Natural killer cell (primary cell): ENCODE results near the gene SARNP. TPM values are rescaled to one million over a fixed set of nuclear protein-coding genes. Genes with fewer than 3 reads are reported as not detected.

Experiments
- ATAC-seq, 3 donors: fragments of 150-1000 bp in 2 of 3; fragments of 200-7000 bp in 1 of 3; cut with Tn5 transposase; 1 replicate in 1 of 3; 2 replicates in 2 of 3; pipeline ENCODE4 v1.10.0; 2021; ENCODE audit warnings: mild to moderate bottlenecking in 2 of 3, moderate library complexity in 2 of 3
- DNase-seq, 2 donors: peaks; one replicate each; pipeline versions ENCODE4 v3.0.0 to v3.0.0-alpha.2; 2013 to 2021; ENCODE audit warnings: mixed read lengths in 1 of 2
- H3K27ac ChIP-seq: one replicate; pipeline ENCODE4 v1.5.1; 2013; ENCODE audit warnings: mild to moderate bottlenecking, low read length
- H3K27me3 ChIP-seq: one replicate; pipeline ENCODE4 v1.6.1; 2013; ENCODE audit warnings: low read length; ENCODE audit not compliant: control insufficient read depth, insufficient read depth
- H3K36me3 ChIP-seq: one replicate; pipeline ENCODE4 v1.6.1; 2013; ENCODE audit warnings: low read length; ENCODE audit not compliant: control insufficient read depth, insufficient read depth
- H3K4me1 ChIP-seq: one replicate; pipeline ENCODE4 v1.6.1; 2013; ENCODE audit warnings: low read length; ENCODE audit not compliant: control insufficient read depth, insufficient read depth
- H3K4me3 ChIP-seq: one replicate; pipeline ENCODE4 v1.5.1; 2013; ENCODE audit warnings: low read length
- H3K9me3 ChIP-seq: one replicate; pipeline ENCODE4 v1.6.1; 2013; ENCODE audit warnings: low read length; ENCODE audit not compliant: control insufficient read depth, insufficient read depth
- H3K27ac Mint-ChIP-seq, 2 donors: one replicate each; pipeline ENCODE4 v1.8.0; 2022; ENCODE audit warnings: mild to moderate bottlenecking in 2 of 2, mixed read lengths in 2 of 2, moderate library complexity in 1 of 2
- H3K27me3 Mint-ChIP-seq, 2 donors: one replicate each; pipeline ENCODE4 v1.8.0; 2022; ENCODE audit warnings: low read depth in 2 of 2, mixed read lengths in 2 of 2
- H3K36me3 Mint-ChIP-seq: one replicate; pipeline ENCODE4 v1.8.0; 2022; ENCODE audit warnings: mixed read lengths
- H3K4me1 Mint-ChIP-seq, 2 donors: one replicate each; pipeline ENCODE4 v1.8.0; 2022; ENCODE audit warnings: mixed read lengths in 2 of 2
- H3K4me3 Mint-ChIP-seq: one replicate; pipeline ENCODE4 v1.8.0; 2022; ENCODE audit warnings: mild to moderate bottlenecking, moderate library complexity, mixed read lengths
- H3K9me3 Mint-ChIP-seq, 2 donors: one replicate each; pipeline ENCODE4 v1.8.0; 2022; ENCODE audit warnings: mixed read lengths in 2 of 2
- WGBS: methylation state at CpG from one replicate; pipeline ENCODE4 v1.1.7; 2013; ENCODE audit warnings: missing lambda C conversion rate; ENCODE audit not compliant: insufficient coverage; 5-methylcytosine and 5-hydroxymethylcytosine counted together
- intact Hi-C: fragments of 100-400 bp; cut with micrococcal nuclease; formaldehyde crosslinking; loops from one replicate; pipeline ENCODE4 v1.14.2; 2022
- total RNA-seq, 4 donors: library from RNA; stranded (reverse); fragments of 120-200 nt in 1 of 4; gene quantifications; one replicate each; pipeline versions ENCODE4 v1.2.3 to v1.2.4, GENCODE V29; 2013 to 2022
- TF ChIP-seq, protein P1 (sequence below): fragments of 200-600 bp; IDR thresholded peaks from one replicate; pipeline ENCODE4 v1.8.0; 2022; ENCODE audit warnings: antibody characterized with exemption

SARNP gene
- total RNA-seq, 3 donors from 2014 or later (not counting 1 experiment from before 2014, with no cell fraction given): 50.5 to 57.0 (median 51.2) TPM

DNA sequence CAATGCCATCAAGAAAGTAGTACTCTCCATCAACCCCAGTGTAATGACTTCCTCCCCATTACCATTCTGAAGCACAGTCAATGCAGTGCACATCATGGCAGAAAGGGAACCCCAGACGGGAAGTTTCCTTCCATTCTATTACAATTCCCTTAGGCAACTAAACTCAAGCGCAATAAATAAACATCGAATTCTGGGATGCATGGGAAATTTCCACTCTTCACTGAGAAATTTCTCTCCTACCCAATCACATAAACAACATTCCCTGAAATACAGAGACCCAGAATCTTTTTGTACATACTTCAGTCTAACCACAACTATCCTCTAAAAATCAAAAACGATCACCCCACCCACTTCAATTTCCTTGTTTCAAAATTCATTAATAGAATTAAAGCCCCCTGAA lies 20.0 kb downstream of the SARNP start:
- Histone ChIP-seq H3K27me3 (no peaks in the 10 kb centered on the region), H3K9me3 (no peaks in the 10 kb centered on the region), H3K4me1 (no peaks in the 10 kb centered on the region), H3K36me3 (peaks cover 83% of the 10 kb centered on the region), H3K4me3 (no peak overlapping the region), H3K27ac (no peak overlapping the region)
- Mint-ChIP-seq H3K9me3 (no peaks in the 10 kb centered on the region), H3K4me3 (no peak overlapping the region), H3K27ac (no peak overlapping the region), H3K4me1 (peaks cover 10 to 11% of the 10 kb centered on the region in 2 donors), H3K36me3 (peaks cover 27% of the 10 kb centered on the region), H3K27me3 (no peaks in the 10 kb centered on the region)
- intact Hi-C loops: loop anchor here (2.0 kb wide), 1 partner anchor 59 kb away; no protein-coding TSS in a partner anchor
- TF ChIP-seq, protein P1, sequence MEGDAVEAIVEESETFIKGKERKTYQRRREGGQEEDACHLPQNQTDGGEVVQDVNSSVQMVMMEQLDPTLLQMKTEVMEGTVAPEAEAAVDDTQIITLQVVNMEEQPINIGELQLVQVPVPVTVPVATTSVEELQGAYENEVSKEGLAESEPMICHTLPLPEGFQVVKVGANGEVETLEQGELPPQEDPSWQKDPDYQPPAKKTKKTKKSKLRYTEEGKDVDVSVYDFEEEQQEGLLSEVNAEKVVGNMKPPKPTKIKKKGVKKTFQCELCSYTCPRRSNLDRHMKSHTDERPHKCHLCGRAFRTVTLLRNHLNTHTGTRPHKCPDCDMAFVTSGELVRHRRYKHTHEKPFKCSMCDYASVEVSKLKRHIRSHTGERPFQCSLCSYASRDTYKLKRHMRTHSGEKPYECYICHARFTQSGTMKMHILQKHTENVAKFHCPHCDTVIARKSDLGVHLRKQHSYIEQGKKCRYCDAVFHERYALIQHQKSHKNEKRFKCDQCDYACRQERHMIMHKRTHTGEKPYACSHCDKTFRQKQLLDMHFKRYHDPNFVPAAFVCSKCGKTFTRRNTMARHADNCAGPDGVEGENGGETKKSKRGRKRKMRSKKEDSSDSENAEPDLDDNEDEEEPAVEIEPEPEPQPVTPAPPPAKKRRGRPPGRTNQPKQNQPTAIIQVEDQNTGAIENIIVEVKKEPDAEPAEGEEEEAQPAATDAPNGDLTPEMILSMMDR: no peak
- no peak for ATAC-seq
- 90% methylated on average over 4 of the region's 4 CpGs for WGBS
- DNase-seq: no peak

DNA sequence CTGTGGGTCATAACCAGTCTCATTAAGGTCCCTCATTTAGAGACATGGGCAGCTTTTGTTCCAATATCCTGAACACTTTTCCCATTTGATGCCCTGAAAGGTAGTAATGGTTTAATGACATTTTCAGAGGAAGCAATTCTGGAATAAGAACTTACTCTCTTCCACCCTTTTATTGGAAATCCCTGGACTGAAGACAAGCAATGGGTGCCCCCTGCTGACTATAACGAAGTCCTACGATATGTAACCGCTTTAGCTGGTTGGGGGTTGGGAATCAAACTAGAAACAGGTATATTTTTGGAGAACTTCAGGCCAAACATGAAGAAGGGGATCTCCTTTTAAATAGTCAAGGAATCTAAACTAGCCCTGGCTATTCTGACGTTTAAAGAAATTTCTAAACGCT lies 20.5 kb downstream of the SARNP start:
- DNase-seq (peak in 1 of 2 donors; percentile 51), ATAC-seq (no peak)
- no peak overlapping the region for H3K27ac ChIP-seq
- H3K4me3 ChIP-seq: no peak overlapping the region
- intact Hi-C loops: loop anchor here (2.0 kb wide), 1 partner anchor 58 kb away; no protein-coding TSS in a partner anchor
- no peaks in the 10 kb centered on the region for H3K9me3 Mint-ChIP-seq
- 83% methylated on average over 5 of the region's 5 CpGs for WGBS
- H3K36me3 Mint-ChIP-seq: peaks cover 27% of the 10 kb centered on the region
- no peak overlapping the region for H3K27ac Mint-ChIP-seq
- H3K9me3 ChIP-seq: no peaks in the 10 kb centered on the region
- TF ChIP-seq, protein P1: peak; percentile 17
- H3K27me3 Mint-ChIP-seq: no peaks in the 10 kb centered on the region
- H3K27me3 ChIP-seq: no peaks in the 10 kb centered on the region
- peaks cover 80% of the 10 kb centered on the region for H3K36me3 ChIP-seq
- H3K4me1 ChIP-seq: no peaks in the 10 kb centered on the region
- peaks cover 10 to 11% of the 10 kb centered on the region in 2 donors for H3K4me1 Mint-ChIP-seq
- H3K4me3 Mint-ChIP-seq: no peak overlapping the region

DNA sequence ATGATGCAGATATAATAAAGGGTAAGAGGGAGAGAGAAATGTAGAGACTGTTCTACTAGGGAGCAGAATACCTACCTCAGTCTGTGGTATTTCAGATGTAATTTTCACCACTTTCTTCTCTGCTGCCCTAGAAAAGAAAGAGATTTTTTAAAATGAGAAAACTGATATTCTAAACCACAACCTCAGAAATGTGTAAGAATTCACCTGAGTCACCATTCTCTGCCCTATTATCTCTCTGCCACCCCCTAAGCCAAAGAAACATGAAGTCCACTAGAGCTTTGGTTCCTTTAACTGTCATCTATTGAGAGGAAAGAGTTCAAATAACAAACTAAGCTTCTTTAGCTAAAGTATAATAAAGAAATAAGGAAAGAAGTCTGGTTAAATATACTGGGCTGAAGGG lies 21.6 kb downstream of the SARNP start:
- Mint-ChIP-seq H3K4me3 (no peak overlapping the region), H3K27ac (no peak overlapping the region), H3K4me1 (peaks cover 10 to 11% of the 10 kb centered on the region in 2 donors), H3K36me3 (peaks cover 27% of the 10 kb centered on the region), H3K9me3 (no peaks in the 10 kb centered on the region), H3K27me3 (no peaks in the 10 kb centered on the region)
- Histone ChIP-seq H3K4me3 (no peak overlapping the region), H3K4me1 (no peaks in the 10 kb centered on the region), H3K27ac (no peak overlapping the region), H3K9me3 (no peaks in the 10 kb centered on the region), H3K36me3 (peaks cover 75% of the 10 kb centered on the region), H3K27me3 (no peaks in the 10 kb centered on the region)
- DNase-seq (no peak), ATAC-seq (no peak)
- TF ChIP-seq, protein P1: no peak
- intact Hi-C loops: loop anchor here (2.0 kb wide), 1 partner anchor 57 kb away; no protein-coding TSS in a partner anchor

DNA sequence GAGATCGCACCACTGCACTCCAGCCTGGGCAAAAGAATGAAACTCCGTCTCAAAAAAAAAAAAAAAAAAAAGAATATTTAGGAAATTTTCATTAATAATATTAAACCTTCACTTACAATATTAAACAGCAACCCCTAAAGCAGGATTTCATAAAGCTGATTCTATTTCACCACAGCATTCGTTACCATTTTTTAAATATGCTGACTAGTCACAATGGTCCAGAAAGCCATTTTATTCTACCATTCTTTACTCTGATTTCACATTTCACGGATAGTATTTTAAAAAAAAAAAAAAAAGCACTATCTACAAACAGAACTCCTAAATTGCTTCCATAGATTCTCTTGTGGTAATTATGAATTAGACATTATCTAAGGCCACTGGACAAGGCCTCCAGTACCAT lies 27.6 kb downstream of the SARNP start:
- Mint-ChIP-seq H3K4me1 (peaks cover 0 to 3% of the 10 kb centered on the region in 2 donors), H3K36me3 (peaks cover 31% of the 10 kb centered on the region), H3K27ac (no peak overlapping the region), H3K27me3 (no peaks in the 10 kb centered on the region), H3K9me3 (no peaks in the 10 kb centered on the region), H3K4me3 (no peak overlapping the region)
- no peaks in the 10 kb centered on the region for H3K9me3 ChIP-seq
- no peaks in the 10 kb centered on the region for H3K4me1 ChIP-seq
- no peaks in the 10 kb centered on the region for H3K27me3 ChIP-seq
- TF ChIP-seq, protein P1: no peak
- H3K4me3 ChIP-seq: no peak overlapping the region
- ATAC-seq: no peak
- 100% methylated on average over 1 of the region's 4 CpGs for WGBS
- H3K27ac ChIP-seq: no peak overlapping the region
- peaks cover 70% of the 10 kb centered on the region for H3K36me3 ChIP-seq
- intact Hi-C loops: no loop called here
- no peak for DNase-seq
